Duodenal mucosa (tissue), 2 donors: ENCODE data around the gene SLC26A3.

ENCODE experiments used
- H3K27ac ChIP-seq: one replicate; pipeline ENCODE4 v1.7.0; 2013; ENCODE audit warnings: low read depth, low read length
- H3K27me3 ChIP-seq, 2 donors: one replicate each; pipeline ENCODE4 v1.7.0; 2013; ENCODE audit warnings: low read length in 2 of 2, control low read depth in 1 of 2; ENCODE audit not compliant: insufficient read depth in 2 of 2, control insufficient read depth in 1 of 2
- H3K36me3 ChIP-seq, 2 donors: one replicate each; pipeline ENCODE4 v1.7.0; 2013; ENCODE audit warnings: low read length in 2 of 2, control low read depth in 1 of 2; ENCODE audit not compliant: insufficient read depth in 2 of 2, control insufficient read depth in 1 of 2
- H3K4me1 ChIP-seq, 2 donors: one replicate each; pipeline ENCODE4 v1.7.0; 2013; ENCODE audit warnings: low read length in 2 of 2, control low read depth in 1 of 2; ENCODE audit not compliant: insufficient read depth in 2 of 2, control insufficient read depth in 1 of 2
- H3K4me3 ChIP-seq, 2 donors: one replicate each; pipeline ENCODE4 v1.7.0; 2013; ENCODE audit warnings: low read length in 2 of 2, low read depth in 1 of 2
- H3K9ac ChIP-seq, 2 donors: one replicate each; pipeline ENCODE4 v1.7.0; 2013; ENCODE audit warnings: low read length in 2 of 2, low read depth in 1 of 2
- H3K9me3 ChIP-seq, 2 donors: one replicate each; pipeline ENCODE4 v1.7.0; 2013; ENCODE audit warnings: low read length in 2 of 2, control low read depth in 1 of 2; ENCODE audit not compliant: control insufficient read depth in 1 of 2

SLC26A3 gene

GRCh38 chr7:107818622-107819021, 15.6 kb upstream of the SLC26A3 start:
- Histone ChIP-seq H3K4me1 (no peaks in the 10 kb centered on the region), H3K4me3 (no peak overlapping the region), H3K36me3 (no peaks in the 10 kb centered on the region), H3K9me3 (no peaks in the 10 kb centered on the region), H3K9ac (no peak overlapping the region), H3K27me3 (no peaks in the 10 kb centered on the region), H3K27ac (no peak overlapping the region)

DNA sequence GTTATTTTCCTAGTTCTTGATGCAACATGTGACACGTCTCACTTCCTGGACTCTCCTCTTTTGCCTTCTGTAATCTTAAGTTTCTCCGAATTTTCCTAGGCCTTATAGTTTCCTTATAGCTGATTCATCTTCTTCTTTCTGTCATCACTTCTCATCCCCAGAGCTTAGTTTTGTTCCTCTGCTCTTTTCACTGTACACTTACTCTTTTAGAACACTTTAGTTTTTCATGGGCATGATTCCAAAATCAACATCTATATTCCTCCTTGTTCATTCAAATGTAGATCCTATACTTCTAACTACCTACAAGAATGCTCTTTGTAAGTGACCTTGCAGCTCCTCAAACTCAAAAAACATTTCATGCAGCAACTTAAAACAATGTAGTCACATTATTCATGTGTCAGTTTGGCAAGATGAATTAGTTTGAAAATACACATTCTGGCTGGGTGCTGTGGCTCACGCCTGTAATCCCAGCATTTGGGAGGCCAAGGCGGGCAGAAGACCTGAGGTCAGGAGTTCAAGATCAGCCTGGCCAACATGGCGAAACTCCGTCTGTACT, 13.1 kb upstream of the SLC26A3 start:
- Histone ChIP-seq H3K4me3 (no peak overlapping the region), H3K36me3 (no peaks in the 10 kb centered on the region), H3K9ac (no peak overlapping the region), H3K9me3 (no peaks in the 10 kb centered on the region), H3K27ac (no peak overlapping the region), H3K4me1 (no peaks in the 10 kb centered on the region), H3K27me3 (no peaks in the 10 kb centered on the region)

DNA sequence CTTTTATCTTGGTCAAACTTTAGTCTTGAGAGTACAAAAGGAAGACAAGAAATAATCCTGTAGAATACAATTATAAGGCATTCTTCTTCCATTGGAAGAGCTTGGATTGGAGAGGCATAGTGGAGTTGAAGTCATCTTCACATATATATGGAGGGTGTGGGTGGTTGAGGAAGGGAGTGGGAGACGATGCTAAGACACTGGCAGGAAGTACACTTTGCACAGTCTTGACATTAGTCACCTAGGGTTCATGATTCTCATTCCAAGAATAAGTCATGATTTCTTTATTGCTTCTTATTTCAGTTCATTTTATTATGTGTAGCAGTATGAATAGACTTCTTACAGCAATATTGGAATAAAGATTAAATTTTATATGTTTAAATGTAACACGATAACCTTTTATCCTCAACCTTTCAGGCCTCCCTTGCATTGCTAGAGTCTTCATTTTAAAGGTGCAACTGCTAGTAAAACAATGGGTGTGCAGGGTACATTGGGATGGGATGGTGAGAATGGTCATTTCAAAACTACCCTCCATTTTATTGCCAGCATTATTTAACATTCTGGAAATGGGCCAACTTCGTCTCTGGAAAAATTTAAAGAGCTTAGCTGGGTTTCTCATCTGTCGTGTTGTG, 12.3 kb upstream of the SLC26A3 start:
- H3K4me3 ChIP-seq, result no peak overlapping the region
- H3K9me3 ChIP-seq, result no peaks in the 10 kb centered on the region
- no peak overlapping the region for H3K9ac ChIP-seq
- H3K27me3 ChIP-seq, result no peaks in the 10 kb centered on the region
- H3K27ac ChIP-seq, result no peak overlapping the region
- H3K36me3 ChIP-seq, result no peaks in the 10 kb centered on the region
- no peaks in the 10 kb centered on the region for H3K4me1 ChIP-seq

- no peaks in the 10 kb centered on the region for H3K27me3 ChIP-seq
- no peaks in the 10 kb centered on the region for H3K9me3 ChIP-seq
- H3K4me1 ChIP-seq, result no peaks in the 10 kb centered on the region
- H3K9ac ChIP-seq, result no peak overlapping the region
- H3K4me3 ChIP-seq, result no peak overlapping the region
- no peak overlapping the region for H3K27ac ChIP-seq
- H3K36me3 ChIP-seq, result no peaks in the 10 kb centered on the region
Measured at GRCh38 chr7:107813524-107813923, 10.5 kb upstream of the SLC26A3 start.

DNA sequence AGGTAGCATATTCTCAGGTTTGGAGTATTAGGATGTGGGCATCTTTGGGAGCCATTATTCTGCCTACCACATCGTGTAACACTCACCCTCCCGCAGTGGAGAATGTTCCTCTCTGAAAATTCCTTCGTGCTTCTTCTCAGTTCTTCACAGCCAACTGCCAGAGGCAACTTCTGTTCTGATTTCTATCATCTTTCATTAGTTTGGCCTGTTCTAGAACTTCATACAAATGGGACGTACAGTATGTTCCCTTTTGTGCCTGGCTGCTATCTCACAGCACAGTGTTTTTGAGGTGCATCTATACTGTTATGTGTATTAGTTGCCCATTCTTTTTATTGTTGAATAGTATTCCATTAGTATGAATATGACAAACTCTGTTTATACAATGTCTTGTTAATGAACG, 8.9 kb upstream of the SLC26A3 start:
- H3K36me3 ChIP-seq, result no peaks in the 10 kb centered on the region
- H3K27me3 ChIP-seq, result no peaks in the 10 kb centered on the region
- no peaks in the 10 kb centered on the region for H3K4me1 ChIP-seq
- H3K27ac ChIP-seq, result no peak overlapping the region
- no peaks in the 10 kb centered on the region for H3K9me3 ChIP-seq
- no peak overlapping the region for H3K4me3 ChIP-seq
- H3K9ac ChIP-seq, result no peak overlapping the region

DNA sequence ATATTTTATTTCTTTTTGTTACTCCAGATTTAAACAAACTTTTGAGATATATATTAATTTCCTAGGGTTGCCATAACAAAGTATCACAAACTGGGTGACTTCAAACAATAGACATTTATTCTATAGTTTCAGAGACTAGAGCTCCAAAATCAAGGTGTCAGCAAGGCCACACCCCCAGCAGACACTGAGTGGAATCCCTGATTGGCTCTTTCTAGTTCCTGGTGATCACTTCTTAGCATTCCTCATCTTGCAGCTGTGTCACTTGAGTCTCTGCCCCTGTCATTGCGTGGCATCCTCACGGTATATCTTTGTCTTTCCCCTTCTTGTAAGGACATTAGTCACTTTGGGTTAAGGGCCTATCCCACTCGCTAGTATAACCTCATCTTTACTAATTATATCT, 7.6 kb upstream of the SLC26A3 start:
- Histone ChIP-seq H3K27ac (no peak overlapping the region), H3K9me3 (no peaks in the 10 kb centered on the region), H3K9ac (no peak overlapping the region), H3K36me3 (no peaks in the 10 kb centered on the region), H3K4me3 (no peak overlapping the region), H3K27me3 (no peaks in the 10 kb centered on the region), H3K4me1 (no peaks in the 10 kb centered on the region)

- no peak overlapping the region for H3K4me3 ChIP-seq
- no peak overlapping the region for H3K9ac ChIP-seq
- H3K9me3 ChIP-seq, result no peaks in the 10 kb centered on the region
- no peak overlapping the region for H3K27ac ChIP-seq
- peaks cover 4 to 10% of the 10 kb centered on the region in 2 donors for H3K4me1 ChIP-seq
- H3K27me3 ChIP-seq, result no peaks in the 10 kb centered on the region
- no peaks in the 10 kb centered on the region for H3K36me3 ChIP-seq
Measured at GRCh38 chr7:107809179-107809578, 6.2 kb upstream of the SLC26A3 start.

DNA sequence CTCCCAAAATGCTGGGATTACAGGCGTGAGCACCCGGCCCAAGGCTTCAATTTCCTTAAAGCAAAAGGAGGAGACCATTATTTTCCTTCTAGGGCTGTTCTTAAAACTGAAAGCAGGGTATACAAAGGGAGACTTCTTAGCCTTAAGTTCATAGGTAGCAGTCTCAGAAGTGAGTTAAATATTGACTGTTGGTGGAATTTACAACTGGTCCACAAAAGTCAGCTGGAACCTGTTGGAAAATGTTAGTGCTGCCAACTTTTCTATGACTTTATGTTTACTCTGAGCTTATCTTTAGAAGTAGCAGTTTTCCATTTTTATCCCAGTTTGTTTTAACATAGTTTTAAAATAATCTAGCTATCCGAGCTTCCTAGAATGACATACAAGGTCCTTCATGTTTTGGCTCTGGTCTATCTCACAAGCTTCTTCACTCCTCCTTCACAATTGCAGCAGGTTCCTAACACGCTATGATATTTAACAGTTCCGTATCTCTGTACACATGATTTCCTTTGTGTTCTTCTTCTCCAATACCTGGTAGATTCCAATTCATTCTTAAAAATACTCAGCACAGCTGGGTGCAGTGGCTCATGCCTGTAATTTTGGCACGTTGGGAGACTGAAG, 3.3 kb downstream of the SLC26A3 start:
- H3K27ac ChIP-seq, result no peak overlapping the region
- H3K27me3 ChIP-seq, result no peaks in the 10 kb centered on the region
- H3K36me3 ChIP-seq, result no peaks in the 10 kb centered on the region
- H3K9me3 ChIP-seq, result no peaks in the 10 kb centered on the region
- H3K4me1 ChIP-seq, result peaks cover 11 to 25% of the 10 kb centered on the region in 2 donors
- peak overlapping the region in 1 of 2 donors; percentile 35 for H3K9ac ChIP-seq
- peak overlapping the region; percentile 53 to 60 for H3K4me3 ChIP-seq

- Histone ChIP-seq H3K4me3 (no peak overlapping the region), H3K36me3 (peaks cover 5 to 34% of the 10 kb centered on the region in 2 donors), H3K9me3 (no peaks in the 10 kb centered on the region), H3K4me1 (no peaks in the 10 kb centered on the region), H3K27me3 (no peaks in the 10 kb centered on the region), H3K27ac (no peak overlapping the region), H3K9ac (no peak overlapping the region)
Measured at GRCh38 chr7:107792364-107792763, 10.7 kb downstream of the SLC26A3 start.

DNA sequence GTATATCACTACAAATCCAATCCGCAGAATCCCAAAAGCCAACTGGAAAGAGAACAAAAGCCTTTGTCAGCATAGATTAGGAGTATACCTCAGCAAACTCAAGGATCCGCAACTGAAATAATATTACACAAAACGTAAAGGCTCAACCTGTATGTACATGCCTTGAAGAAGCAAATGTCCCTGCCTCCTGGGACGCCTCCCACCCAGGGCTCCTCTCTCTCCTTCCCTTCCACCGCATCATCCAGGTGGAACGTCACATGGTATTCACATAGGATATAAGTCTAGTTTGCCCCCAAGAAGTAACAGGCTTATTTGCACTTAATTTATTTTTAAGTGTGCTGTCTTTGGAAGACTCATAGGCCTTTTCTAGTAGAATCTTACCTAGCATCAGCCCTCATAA, 13.4 kb downstream of the SLC26A3 start:
- Histone ChIP-seq H3K9ac (no peak overlapping the region), H3K36me3 (peaks cover 4 to 47% of the 10 kb centered on the region in 2 donors), H3K27me3 (no peaks in the 10 kb centered on the region), H3K9me3 (no peaks in the 10 kb centered on the region), H3K4me1 (no peaks in the 10 kb centered on the region), H3K4me3 (no peak overlapping the region), H3K27ac (no peak overlapping the region)
